IMR-90 (cell line): ENCODE results near the gene MRPL44. TPM values are rescaled to one million over a fixed set of nuclear protein-coding genes. Genes with fewer than 3 reads are reported as not detected.

Experiments
- ATAC-seq: fragments of 200-7000 bp; cut with Tn5 transposase; 2 replicates; pipeline ENCODE4 v1.9.1; 2020; ENCODE audit warnings: low read depth, mild to moderate bottlenecking, moderate library complexity
- BruUV-seq: library from RNA; stranded (reverse); fragments of 400-500 nt; replicated peaks from 2 replicates; lab custom pipeline; 2021; lab: Mats Ljungman, UMichigan
- CTCF ChIA-PET: fragments of 300-600 bp; formaldehyde crosslinking; extraction: SDS; loops from one replicate; lab custom pipeline; 2021; ENCODE audit warnings: antibody characterized with exemption; lab: Yijun Ruan, JAX
- POLR2A ChIA-PET: fragments of 300-600 bp; sonication (Branson Sonifier 250); formaldehyde crosslinking; loops from one replicate; lab custom pipeline; 2022; ENCODE audit warnings: antibody characterized with exemption; ENCODE audit not compliant: unreplicated experiment; lab: Charles Lee
- DNase-seq: peaks from one replicate; pipeline ENCODE4 v3.0.0; 2013
- H2AFZ ChIP-seq: replicated peaks from 2 replicates; pipeline ENCODE3; 2013; ENCODE audit warnings: low read length, mild to moderate bottlenecking; ENCODE audit not compliant: poor library complexity
- H2AK5ac ChIP-seq: 2 replicates; pipeline ENCODE4 v1.6.1; 2013; ENCODE audit warnings: low read depth, low read length, inconsistent platforms
- H2AK9ac ChIP-seq: replicated peaks from 2 replicates; pipeline ENCODE3; 2013; ENCODE audit warnings: mild to moderate bottlenecking, low read depth, low read length, moderate library complexity; ENCODE audit not compliant: poor library complexity
- H2BK120ac ChIP-seq: 2 replicates; pipeline ENCODE4 v1.6.1; 2013; ENCODE audit warnings: low read depth, low read length, inconsistent platforms
- H2BK15ac ChIP-seq: 3 replicates; pipeline ENCODE4 v1.6.1; 2013; ENCODE audit warnings: low read depth, low read length, inconsistent platforms
- H2BK20ac ChIP-seq: 2 replicates; pipeline ENCODE4 v1.6.1; 2013; ENCODE audit warnings: low read depth, mild to moderate bottlenecking, inconsistent platforms, low read length, moderate library complexity
- H2BK5ac ChIP-seq: 2 replicates; pipeline ENCODE4 v1.6.1; 2013; ENCODE audit warnings: mild to moderate bottlenecking, low read depth, low read length, inconsistent platforms; ENCODE audit not compliant: poor library complexity, severe bottlenecking
- H3K14ac ChIP-seq: replicated peaks from 2 replicates; pipeline ENCODE4 v1.6.1; 2013; ENCODE audit warnings: low read depth, low read length, inconsistent platforms
- H3K18ac ChIP-seq: 2 replicates; pipeline ENCODE4 v1.6.1; 2013; ENCODE audit warnings: low read depth, low read length, control low read depth
- H3K23ac ChIP-seq: 2 replicates; pipeline ENCODE4 v1.6.1; 2013; ENCODE audit warnings: low read depth, low read length, inconsistent platforms
- H3K27ac ChIP-seq: 2 replicates; pipeline ENCODE4 v1.5.1; 2013; ENCODE audit warnings: mild to moderate bottlenecking, control low read depth, low read length; ENCODE audit not compliant: insufficient read depth
- H3K27me3 ChIP-seq: 2 replicates; pipeline ENCODE4 v1.6.1; 2013; ENCODE audit warnings: low read length; ENCODE audit not compliant: control insufficient read depth, insufficient read depth
- H3K36me3 ChIP-seq: 2 replicates; pipeline ENCODE4 v1.6.1; 2013; ENCODE audit warnings: low read length, mixed read lengths; ENCODE audit not compliant: control insufficient read depth, insufficient read depth
- H3K4ac ChIP-seq: 2 replicates; pipeline ENCODE4 v1.6.1; 2013; ENCODE audit warnings: low read depth, low read length, inconsistent platforms
- H3K4me1 ChIP-seq: 2 replicates; pipeline ENCODE4 v1.6.1; 2013; ENCODE audit warnings: low read length, mixed read lengths; ENCODE audit not compliant: control insufficient read depth, insufficient read depth
- H3K4me2 ChIP-seq: 2 replicates; pipeline ENCODE4 v1.6.1; 2013; ENCODE audit warnings: low read depth, mild to moderate bottlenecking, control low read depth, low read length, moderate library complexity
- H3K4me3 ChIP-seq: 2 replicates; pipeline ENCODE4 v1.5.1; 2013; ENCODE audit warnings: low read depth, mild to moderate bottlenecking, control low read depth, low read length, moderate library complexity; ENCODE audit not compliant: insufficient read depth
- H3K56ac ChIP-seq: 2 replicates; pipeline ENCODE4 v1.6.1; 2013; ENCODE audit warnings: low read length, inconsistent platforms; ENCODE audit not compliant: insufficient read depth; ENCODE audit errors: extremely low read depth
- H3K79me1 ChIP-seq, 2 experiments: 2 replicates each; pipeline ENCODE4 v1.6.1; 2013; ENCODE audit warnings: low read length in 2 of 2, inconsistent platforms in 1 of 2, low read depth in 1 of 2
- H3K9ac ChIP-seq: 2 replicates; pipeline ENCODE4 v1.6.1; 2013; ENCODE audit warnings: low read depth, low read length, control low read depth
- H3K9me1 ChIP-seq: 2 replicates; pipeline ENCODE4 v1.6.1; 2013; ENCODE audit warnings: low read length, inconsistent platforms; ENCODE audit not compliant: insufficient read depth
- H3K9me3 ChIP-seq: 2 replicates; pipeline ENCODE4 v1.6.1; 2013; ENCODE audit warnings: low read length; ENCODE audit not compliant: control insufficient read depth, insufficient read depth
- H4K20me1 ChIP-seq: 2 replicates; pipeline ENCODE4 v1.6.1; 2013; ENCODE audit warnings: low read length, inconsistent platforms; ENCODE audit not compliant: insufficient read depth
- H4K5ac ChIP-seq: 2 replicates; pipeline ENCODE4 v1.6.1; 2013; ENCODE audit warnings: mild to moderate bottlenecking, low read depth, low read length, control low read depth
- H4K8ac ChIP-seq, 2 experiments: 2 replicates each; pipeline ENCODE4 v1.6.1; 2013; ENCODE audit warnings: low read depth in 2 of 2, low read length in 2 of 2, control low read depth in 1 of 2, inconsistent platforms in 1 of 2
- H4K91ac ChIP-seq: 2 replicates; pipeline ENCODE4 v1.6.1; 2013; ENCODE audit warnings: low read depth, low read length, inconsistent platforms; ENCODE audit not compliant: insufficient read depth
- BHLHE40 ChIP-seq: fragments of 150-350 bp; IDR thresholded peaks from 2 replicates; pipeline ENCODE4 v1.6.1; 2016; ENCODE audit warnings: mild to moderate bottlenecking, low read depth, low read length
- CEBPB ChIP-seq: IDR thresholded peaks from 2 replicates; pipeline ENCODE4 v1.6.1; 2012; ENCODE audit warnings: low read depth, low read length, improper control_type of control experiment
- CHD1 ChIP-seq: IDR thresholded peaks from 2 replicates; pipeline ENCODE4 v1.6.1; 2012; ENCODE audit warnings: low read depth, low read length, improper control_type of control experiment
- FOS ChIP-seq: fragments of 150-350 bp; IDR thresholded peaks from 2 replicates; pipeline ENCODE4 v1.6.1; 2016; ENCODE audit warnings: low read depth, low read length
- MAFK ChIP-seq: IDR thresholded peaks from 2 replicates; pipeline ENCODE4 v1.6.1; 2012; ENCODE audit warnings: low read depth, low read length, improper control_type of control experiment
- MAZ ChIP-seq: IDR thresholded peaks from 2 replicates; pipeline ENCODE4 v1.6.1; 2012; ENCODE audit warnings: low read depth, mild to moderate bottlenecking, low read length, improper control_type of control experiment, moderate library complexity, borderline replicate concordance
- RAD21 ChIP-seq: IDR thresholded peaks from 2 replicates; pipeline ENCODE4 v1.6.1; 2012; ENCODE audit warnings: low read length, improper control_type of control experiment
- RFX5 ChIP-seq: IDR thresholded peaks from 2 replicates; pipeline ENCODE4 v1.8.0; 2012; ENCODE audit warnings: low read depth, mild to moderate bottlenecking, low read length, moderate library complexity
- SMC3 ChIP-seq: fragments of 150-350 bp; IDR thresholded peaks from 2 replicates; pipeline ENCODE4 v1.6.1; 2016; ENCODE audit warnings: low read depth, mild to moderate bottlenecking, antibody characterized with exemption, low read length, moderate library complexity
- WGBS, 2 experiments: methylation state at CpG; one replicate each; pipeline versions ENCODE4 v1.1.5 to v1.1.7; 2013; ENCODE audit warnings: missing lambda C conversion rate in 2 of 2; ENCODE audit not compliant: insufficient read length in 1 of 2; ENCODE audit errors: extremely low coverage in 2 of 2; 5-methylcytosine and 5-hydroxymethylcytosine counted together
- dilution Hi-C: fragments of 300-500 bp; cut with HindIII; formaldehyde crosslinking; loops from one replicate; pipeline ENCODE4 v1.14.3; 2018; ENCODE audit warnings: low sequenced_read_pairs; ENCODE audit not compliant: unreplicated experiment
- in situ Hi-C: fragments of 300-500 bp; cut with MboI; formaldehyde crosslinking; loops from 3 replicates; pipeline ENCODE4 v1.14.3; 2019; ENCODE audit warnings: low sequenced_read_pairs, inconsistent platforms, mixed read lengths
- intact Hi-C: fragments of 100-400 bp; cut with micrococcal nuclease; formaldehyde crosslinking; loops from 2 replicates; pipeline ENCODE4 v1.10.0; 2022
- polyA plus RNA-seq, 3 experiments: library from polyadenylated mRNA; depleted of rRNA; stranded (reverse); fragments of >200 nt; gene quantifications; 2 replicates each; pipeline ENCODE4 v1.2.3, GENCODE V29; 2012; ENCODE audit warnings: low replicate concordance in 1 of 3
- total RNA-seq: library from RNA; depleted of rRNA; stranded (reverse); fragments of >200 nt; gene quantifications from 2 replicates; pipeline ENCODE4 v1.2.3, GENCODE V29; 2012
- TF ChIP-seq, protein P1 (sequence below): fragments of 150-350 bp; IDR thresholded peaks from 2 replicates; pipeline ENCODE4 v1.6.1; 2016; ENCODE audit warnings: low read depth, mild to moderate bottlenecking, low read length, moderate library complexity, borderline replicate concordance
- TF ChIP-seq, protein P2 (sequence below): conservative IDR thresholded peaks from 2 replicates; pipeline ENCODE4 v1.5.1; 2012; ENCODE audit warnings: mild to moderate bottlenecking, low read depth, low read length, improper control_type of control experiment

The MRPL44 gene
- total and polyA plus RNA-seq, 2 of the 4 experiments (the other 2 are of a cell fraction), result 18.6 to 20.1 TPM

DNA sequence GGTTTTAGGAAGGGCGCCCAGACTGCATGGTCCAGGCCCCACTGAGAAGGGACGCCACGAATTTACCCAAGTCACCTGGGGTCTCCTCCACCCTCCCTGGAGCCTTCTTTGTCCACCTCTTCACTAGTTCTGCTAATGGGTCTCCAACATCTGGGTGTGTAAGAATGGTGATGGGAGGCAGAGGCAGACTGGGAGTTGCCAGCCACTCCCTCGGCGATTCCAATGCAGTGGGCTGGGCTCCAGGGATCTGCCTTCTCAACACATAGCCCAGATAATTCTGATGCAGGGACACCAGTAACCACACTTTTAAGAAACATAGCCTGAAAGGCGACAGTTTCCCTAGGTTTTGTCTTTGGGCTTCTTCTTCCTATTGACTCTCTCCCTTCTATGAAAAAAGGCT lies 39.1 kb downstream of the MRPL44 start:
- Histone ChIP-seq H3K23ac (no peak overlapping the region), H3K4me3 (no peak overlapping the region), H3K9me1 (peaks cover 11% of the 10 kb centered on the region; the same call in 1 of the 2 replicates), H3K18ac (no peak overlapping the region), H3K4ac (peak overlapping the region; percentile 54; the same call in 1 of the 2 replicates), H4K20me1 (no peaks in the 10 kb centered on the region), H2BK20ac (no peak overlapping the region), H3K36me3 (peaks cover 18% of the 10 kb centered on the region), H2BK120ac (peak overlapping the region; percentile 62; the same call in 1 of the 2 replicates), H2BK5ac (no peak overlapping the region), H2AFZ (no peak overlapping the region), H3K4me2 (no peak overlapping the region), H3K27me3 (no peaks in the 10 kb centered on the region), H3K9ac (no peak overlapping the region), H3K14ac (no peak overlapping the region), H2AK9ac (peak overlapping the region; percentile 42), H4K8ac (no peak overlapping the region), H4K91ac (peak overlapping the region; percentile 75), H4K5ac (no peak overlapping the region), H2AK5ac (peak overlapping the region; percentile 43; the same call in 1 of the 2 replicates), H3K27ac (no peak overlapping the region), H3K56ac (no peak overlapping the region), H3K9me3 (no peaks in the 10 kb centered on the region), H3K79me1 (0 out of 4 replicates have a peak, but pooled peaks cover 0 to 4% of the 10 kb centered on the region in 2 experiments), H2BK15ac (peak overlapping the region; percentile 39; the same call in 1 of the 3 replicates), H3K4me1 (peaks cover 7% of the 10 kb centered on the region)
- DNase-seq (no peak), ATAC-seq (no peak)
- dilution Hi-C loops (no loop called here), in situ Hi-C loops (no loop called here), intact Hi-C loops (no loop called here)
- TF ChIP-seq RAD21, result no peak
- no peak for TF ChIP-seq CHD1
- TF ChIP-seq SMC3, result no peak
- TF ChIP-seq MAZ, result no peak
- no peak for TF ChIP-seq CEBPB
- TF ChIP-seq, protein P1, sequence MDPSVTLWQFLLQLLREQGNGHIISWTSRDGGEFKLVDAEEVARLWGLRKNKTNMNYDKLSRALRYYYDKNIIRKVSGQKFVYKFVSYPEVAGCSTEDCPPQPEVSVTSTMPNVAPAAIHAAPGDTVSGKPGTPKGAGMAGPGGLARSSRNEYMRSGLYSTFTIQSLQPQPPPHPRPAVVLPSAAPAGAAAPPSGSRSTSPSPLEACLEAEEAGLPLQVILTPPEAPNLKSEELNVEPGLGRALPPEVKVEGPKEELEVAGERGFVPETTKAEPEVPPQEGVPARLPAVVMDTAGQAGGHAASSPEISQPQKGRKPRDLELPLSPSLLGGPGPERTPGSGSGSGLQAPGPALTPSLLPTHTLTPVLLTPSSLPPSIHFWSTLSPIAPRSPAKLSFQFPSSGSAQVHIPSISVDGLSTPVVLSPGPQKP, result no peak
- TF ChIP-seq MAFK, result no peak
- TF ChIP-seq FOS, result no peak
- TF ChIP-seq RFX5, result no peak
- TF ChIP-seq BHLHE40, result no peak
- TF ChIP-seq, protein P2, sequence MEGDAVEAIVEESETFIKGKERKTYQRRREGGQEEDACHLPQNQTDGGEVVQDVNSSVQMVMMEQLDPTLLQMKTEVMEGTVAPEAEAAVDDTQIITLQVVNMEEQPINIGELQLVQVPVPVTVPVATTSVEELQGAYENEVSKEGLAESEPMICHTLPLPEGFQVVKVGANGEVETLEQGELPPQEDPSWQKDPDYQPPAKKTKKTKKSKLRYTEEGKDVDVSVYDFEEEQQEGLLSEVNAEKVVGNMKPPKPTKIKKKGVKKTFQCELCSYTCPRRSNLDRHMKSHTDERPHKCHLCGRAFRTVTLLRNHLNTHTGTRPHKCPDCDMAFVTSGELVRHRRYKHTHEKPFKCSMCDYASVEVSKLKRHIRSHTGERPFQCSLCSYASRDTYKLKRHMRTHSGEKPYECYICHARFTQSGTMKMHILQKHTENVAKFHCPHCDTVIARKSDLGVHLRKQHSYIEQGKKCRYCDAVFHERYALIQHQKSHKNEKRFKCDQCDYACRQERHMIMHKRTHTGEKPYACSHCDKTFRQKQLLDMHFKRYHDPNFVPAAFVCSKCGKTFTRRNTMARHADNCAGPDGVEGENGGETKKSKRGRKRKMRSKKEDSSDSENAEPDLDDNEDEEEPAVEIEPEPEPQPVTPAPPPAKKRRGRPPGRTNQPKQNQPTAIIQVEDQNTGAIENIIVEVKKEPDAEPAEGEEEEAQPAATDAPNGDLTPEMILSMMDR, result no peak
- POLR2A ChIA-PET, result no interaction called here
- CTCF ChIA-PET, result interaction anchor here (4.4 kb wide), 1 partner anchor 287 kb away, joined by 49 read pairs; no protein-coding TSS in a partner anchor
- no TSS peak for BruUV-seq
- WGBS, 2 experiments, result no CpG with 5 or more reads among the region's 6 CpGs
